Measurements from ENCODE around the gene NPHP1. TPM values are rescaled to one million over a fixed set of nuclear protein-coding genes. Genes with fewer than 3 reads are reported as not detected.
A peak's percentile ranks its signal among the peaks of the same experiment; 100 is the strongest.
"Not testable (repeated sequence)": the region's sequence is repeated elsewhere in the genome, so short reads cannot be mapped to it uniquely, and the experiment has no call there.

Gene NPHP1
- total RNA-seq, 2 donors from 2014 or later, result 0.28 to 0.36 TPM

- H3K36me3 Mint-ChIP-seq, result no peaks in the 10 kb centered on the region
- DNase-seq (ENCODE audit: low spot score) (no peak), ATAC-seq (peak in 1 of 2 donors; percentile 7)
- no peak overlapping the region for H3K4me3 Mint-ChIP-seq
- no peaks in the 10 kb centered on the region for H3K4me1 Mint-ChIP-seq (ENCODE audit: low read depth in 2 of 2)
- no peaks in the 10 kb centered on the region for H3K9me3 Mint-ChIP-seq
- peaks cover 5 to 18% of the 10 kb centered on the region in 2 donors for H3K27me3 Mint-ChIP-seq
- H3K27ac Mint-ChIP-seq, result no peak overlapping the region
Measured at GRCh38 chr2:110100480-110100879, 104.3 kb downstream of the NPHP1 start.

DNA sequence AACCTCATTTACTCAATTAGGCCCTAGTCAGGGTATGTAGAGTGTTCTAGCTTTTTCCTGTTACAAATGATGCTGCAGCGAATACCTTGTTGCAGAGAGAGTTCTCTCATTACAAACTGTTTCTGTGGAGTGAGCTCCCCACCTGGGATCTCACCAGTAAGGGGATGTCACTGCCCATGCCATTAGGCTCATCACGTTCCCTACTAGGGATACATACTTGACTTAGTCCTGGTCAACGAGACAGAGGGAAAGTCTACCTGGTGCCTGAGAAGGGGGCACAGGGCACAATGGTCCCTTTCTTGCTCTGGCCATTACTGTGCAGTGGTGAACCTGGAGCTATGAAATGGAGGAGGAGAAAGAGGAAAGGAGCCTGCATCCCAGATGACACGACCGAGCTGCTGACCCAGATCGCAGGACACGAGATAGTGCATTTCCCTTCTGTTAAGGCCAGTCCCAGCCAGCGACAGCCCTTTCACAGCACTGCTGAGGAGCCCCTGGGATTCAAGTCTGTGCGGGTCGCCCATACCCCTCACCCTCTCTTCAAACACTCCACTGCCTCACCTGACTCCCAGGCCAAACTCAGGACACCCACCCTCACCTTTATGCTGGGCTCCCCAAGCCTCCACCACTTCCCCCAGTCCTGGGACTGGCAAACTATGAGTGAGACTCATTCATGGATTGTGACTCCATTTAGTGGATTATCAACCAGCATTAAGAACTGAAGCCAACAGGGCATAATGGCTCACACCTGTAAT lies 105.2 kb downstream of the NPHP1 start:
- Mint-ChIP-seq H3K27ac (no peak overlapping the region), H3K36me3 (no peaks in the 10 kb centered on the region), H3K4me3 (no peak overlapping the region), H3K27me3 (peaks cover 2 to 14% of the 10 kb centered on the region in 2 donors), H3K9me3 (no peaks in the 10 kb centered on the region), H3K4me1 (ENCODE audit: low read depth in 2 of 2) (no peaks in the 10 kb centered on the region)
- DNase-seq (ENCODE audit: low spot score) (no peak), ATAC-seq (no peak)

- Mint-ChIP-seq H3K4me3 (no peak overlapping the region), H3K4me1 (ENCODE audit: low read depth in 2 of 2) (no peaks in the 10 kb centered on the region), H3K36me3 (no peaks in the 10 kb centered on the region), H3K27me3 (peaks cover 2 to 8% of the 10 kb centered on the region in 2 donors), H3K27ac (no peak overlapping the region), H3K9me3 (no peaks in the 10 kb centered on the region)
- no peak for DNase-seq (ENCODE audit: low spot score)
- ATAC-seq, result no peak
Measured at GRCh38 chr2:110099038-110099425, 105.8 kb downstream of the NPHP1 start.

DNA sequence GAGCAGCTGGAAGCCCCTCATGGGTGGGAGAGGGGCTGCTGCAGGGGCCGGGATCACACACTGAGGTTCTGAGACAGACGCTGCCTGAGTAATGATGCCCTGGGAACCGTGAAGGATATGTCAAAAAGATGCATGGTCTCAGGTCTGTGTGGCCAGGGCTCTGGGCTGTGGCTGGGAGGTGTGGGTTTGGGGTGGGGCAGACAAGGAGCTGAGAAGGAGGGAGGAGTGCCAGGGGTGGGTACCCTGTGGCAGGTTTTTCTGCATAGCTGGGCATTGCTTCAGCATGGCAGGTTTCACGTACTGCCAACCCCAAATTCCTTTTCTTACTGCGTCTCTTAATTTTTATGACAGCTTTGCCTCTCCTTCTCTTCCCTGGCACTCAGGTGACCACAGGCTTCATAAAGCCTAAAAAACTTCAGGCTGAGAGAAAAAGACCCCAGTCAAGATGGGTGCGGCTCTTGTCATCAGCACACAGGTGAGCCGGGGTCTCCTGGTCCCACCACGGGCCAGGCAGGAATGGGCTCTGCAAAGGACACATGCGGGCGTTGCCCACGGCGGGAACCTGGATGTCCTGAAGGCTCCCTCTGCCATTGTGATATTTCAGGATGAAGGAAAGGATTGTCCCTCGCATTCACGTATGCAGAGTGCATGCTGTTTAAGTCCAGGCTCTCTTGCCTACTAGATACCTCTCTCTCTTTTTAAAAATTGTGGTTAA lies 107.2 kb downstream of the NPHP1 start:
- ATAC-seq (no peak), DNase-seq (ENCODE audit: low spot score) (no peak)
- no peaks in the 10 kb centered on the region for H3K36me3 Mint-ChIP-seq
- H3K27ac Mint-ChIP-seq, result no peak overlapping the region
- no peak overlapping the region for H3K4me3 Mint-ChIP-seq
- peaks cover 2 to 7% of the 10 kb centered on the region in 2 donors for H3K27me3 Mint-ChIP-seq
- no peaks in the 10 kb centered on the region for H3K4me1 Mint-ChIP-seq (ENCODE audit: low read depth in 2 of 2)
- no peaks in the 10 kb centered on the region for H3K9me3 Mint-ChIP-seq

DNA sequence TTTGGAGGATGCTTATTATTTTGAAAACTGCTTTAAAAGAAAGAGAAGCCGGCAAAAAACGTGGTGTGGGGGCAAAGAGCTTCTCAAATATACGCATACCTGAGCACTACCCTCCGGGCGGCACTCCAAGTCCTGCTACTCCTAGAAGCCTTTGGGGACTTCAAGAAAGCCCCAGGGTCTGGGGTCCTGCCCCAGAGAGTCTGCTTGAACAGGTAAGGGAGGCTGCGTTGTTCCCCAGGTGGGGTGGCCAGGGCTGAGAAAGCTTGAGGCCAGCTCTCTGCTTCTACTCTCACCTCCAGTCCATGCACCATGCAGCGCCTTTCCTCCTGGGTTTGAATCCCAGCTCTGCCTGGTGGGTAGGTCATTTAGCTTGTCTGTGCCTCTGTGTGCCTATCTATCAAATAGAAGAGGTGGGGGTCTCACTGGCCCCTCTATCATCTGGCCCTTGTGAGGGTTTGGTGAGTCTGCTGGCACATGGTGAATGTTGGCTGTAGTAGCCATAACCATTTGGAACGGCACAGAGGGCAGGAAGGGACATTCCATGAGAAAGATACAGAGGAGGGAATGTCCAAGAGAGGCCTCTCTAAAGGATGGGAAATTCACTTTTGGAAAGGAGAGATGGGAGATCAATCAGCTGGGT lies 108.7 kb downstream of the NPHP1 start:
- H3K36me3 Mint-ChIP-seq, result no peaks in the 10 kb centered on the region
- ATAC-seq (no peak), DNase-seq (ENCODE audit: low spot score) (no peak)
- no peak overlapping the region for H3K4me3 Mint-ChIP-seq
- no peaks in the 10 kb centered on the region for H3K9me3 Mint-ChIP-seq
- H3K4me1 Mint-ChIP-seq (ENCODE audit: low read depth in 2 of 2), result no peaks in the 10 kb centered on the region
- no peak overlapping the region for H3K27ac Mint-ChIP-seq
- H3K27me3 Mint-ChIP-seq, result peaks cover 0 to 7% of the 10 kb centered on the region in 2 donors

DNA sequence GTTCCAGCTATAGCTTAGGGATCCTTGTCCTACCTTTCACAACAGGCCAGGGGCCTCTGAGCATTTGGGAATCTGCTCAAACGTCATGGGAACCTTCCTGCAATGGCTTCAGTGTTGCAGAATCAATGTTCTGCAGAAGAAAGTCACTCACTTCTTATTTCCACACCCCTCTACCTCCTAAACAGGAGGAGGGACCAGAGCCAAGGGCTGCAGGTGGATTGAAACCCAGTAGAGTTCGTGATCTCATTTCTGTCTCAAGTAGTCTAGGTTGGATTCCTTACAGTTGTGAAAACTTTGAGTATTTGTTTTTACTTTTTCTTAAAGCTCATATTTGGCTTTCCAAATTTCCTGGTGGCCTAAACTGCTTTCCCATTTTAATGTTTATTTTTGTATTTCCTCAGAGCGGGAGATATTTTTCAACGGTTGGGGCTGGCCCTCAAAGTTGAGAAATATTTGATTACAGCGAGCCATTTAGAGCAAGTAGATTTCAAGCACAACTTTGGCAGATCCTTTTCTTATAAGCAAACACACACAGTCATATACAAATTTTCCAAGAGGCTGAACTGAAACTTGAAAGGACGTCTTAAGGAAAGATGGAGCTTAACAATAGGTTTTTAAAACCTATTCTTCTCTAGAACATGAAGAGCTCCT lies 109.8 kb downstream of the NPHP1 start:
- ATAC-seq; H3K27ac Mint-ChIP-seq; H3K36me3 Mint-ChIP-seq; DNase-seq (ENCODE audit: low spot score); H3K4me3 Mint-ChIP-seq; H3K27me3 Mint-ChIP-seq; H3K4me1 Mint-ChIP-seq (ENCODE audit: low read depth in 2 of 2); H3K9me3 Mint-ChIP-seq: not testable (repeated sequence)

DNA sequence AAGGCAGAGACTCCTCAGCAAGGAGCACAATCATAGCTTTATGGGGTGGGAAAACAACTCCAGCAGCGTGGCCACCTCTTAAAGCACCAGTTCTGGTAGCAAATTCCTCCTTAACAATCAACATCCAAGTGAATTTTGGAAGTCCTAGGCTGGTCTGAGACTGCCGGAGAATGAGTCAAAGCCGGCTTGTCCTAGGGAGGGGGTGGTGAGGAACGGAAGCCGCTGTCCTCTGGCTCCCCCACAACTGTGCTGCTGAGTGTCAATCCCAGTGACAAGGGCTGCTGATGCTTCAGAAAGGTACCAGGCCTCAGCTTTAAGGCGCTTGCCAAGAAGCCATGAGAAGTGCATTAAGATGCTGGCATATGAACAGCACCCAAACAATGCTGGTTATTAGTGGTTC lies 110.9 kb downstream of the NPHP1 start:
- H3K4me1 Mint-ChIP-seq (ENCODE audit: low read depth in 2 of 2); H3K4me3 Mint-ChIP-seq; H3K27ac Mint-ChIP-seq; H3K36me3 Mint-ChIP-seq; H3K27me3 Mint-ChIP-seq; H3K9me3 Mint-ChIP-seq; DNase-seq (ENCODE audit: low spot score); ATAC-seq: not testable (repeated sequence)

DNA sequence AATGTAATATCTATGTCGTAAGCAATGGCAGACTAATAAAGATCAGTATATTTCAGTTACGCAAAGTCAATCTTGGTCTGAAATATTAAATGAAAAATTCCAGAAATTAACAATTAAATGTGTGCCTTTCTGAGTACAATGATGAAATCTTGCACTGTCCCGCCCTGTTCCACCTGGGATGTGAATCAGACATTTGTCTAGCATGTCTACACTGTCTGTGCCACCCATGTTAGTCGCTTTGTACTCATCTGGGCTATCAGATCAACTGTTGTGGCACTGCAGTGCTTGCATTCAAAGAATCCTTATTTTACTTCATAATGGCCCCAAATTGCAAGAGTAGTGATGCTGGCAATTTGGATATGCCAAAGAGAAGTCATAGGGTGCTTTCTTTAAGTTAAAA lies 114.6 kb downstream of the NPHP1 start:
- not testable (repeated sequence) for H3K36me3 Mint-ChIP-seq; ATAC-seq; H3K4me1 Mint-ChIP-seq (ENCODE audit: low read depth in 2 of 2); H3K9me3 Mint-ChIP-seq; H3K27ac Mint-ChIP-seq; DNase-seq (ENCODE audit: low spot score); H3K27me3 Mint-ChIP-seq; H3K4me3 Mint-ChIP-seq

- not testable (repeated sequence) for H3K36me3 Mint-ChIP-seq; H3K27ac Mint-ChIP-seq; H3K9me3 Mint-ChIP-seq; H3K4me1 Mint-ChIP-seq (ENCODE audit: low read depth in 2 of 2); ATAC-seq; DNase-seq (ENCODE audit: low spot score); H3K27me3 Mint-ChIP-seq; H3K4me3 Mint-ChIP-seq
Measured at GRCh38 chr2:110083757-110084156, 121.1 kb downstream of the NPHP1 start.

- H3K9me3 Mint-ChIP-seq; DNase-seq (ENCODE audit: low spot score); H3K27ac Mint-ChIP-seq; H3K4me1 Mint-ChIP-seq (ENCODE audit: low read depth in 2 of 2); H3K4me3 Mint-ChIP-seq; H3K27me3 Mint-ChIP-seq; ATAC-seq; H3K36me3 Mint-ChIP-seq: not testable (repeated sequence)
Measured at GRCh38 chr2:110083162-110083561, 121.7 kb downstream of the NPHP1 start.

- H3K4me1 Mint-ChIP-seq (ENCODE audit: low read depth in 2 of 2); H3K4me3 Mint-ChIP-seq; H3K27ac Mint-ChIP-seq; H3K9me3 Mint-ChIP-seq; DNase-seq (ENCODE audit: low spot score); H3K27me3 Mint-ChIP-seq; H3K36me3 Mint-ChIP-seq; ATAC-seq: not testable (repeated sequence)
Measured at GRCh38 chr2:110078104-110078503, 126.7 kb downstream of the NPHP1 start.

- H3K4me3 Mint-ChIP-seq; H3K27ac Mint-ChIP-seq; H3K9me3 Mint-ChIP-seq; DNase-seq (ENCODE audit: low spot score); H3K4me1 Mint-ChIP-seq (ENCODE audit: low read depth in 2 of 2); H3K27me3 Mint-ChIP-seq; H3K36me3 Mint-ChIP-seq; ATAC-seq: not testable (repeated sequence)
Measured at GRCh38 chr2:110075896-110076295, 128.9 kb downstream of the NPHP1 start.

All from natural killer cell treated with Interleukin-12 subunit alpha and Interleukin-12 subunit beta and Interleukin-15 and Interleukin-18, amount 100 ng/mL, for 72 hours (primary cell).